Measurements from ENCODE around the gene REM2.

- no peak for TF ChIP-seq POLR2A (IDR thresholded peaks at IDR 0.05)
- TF ChIP-seq, protein P1, sequence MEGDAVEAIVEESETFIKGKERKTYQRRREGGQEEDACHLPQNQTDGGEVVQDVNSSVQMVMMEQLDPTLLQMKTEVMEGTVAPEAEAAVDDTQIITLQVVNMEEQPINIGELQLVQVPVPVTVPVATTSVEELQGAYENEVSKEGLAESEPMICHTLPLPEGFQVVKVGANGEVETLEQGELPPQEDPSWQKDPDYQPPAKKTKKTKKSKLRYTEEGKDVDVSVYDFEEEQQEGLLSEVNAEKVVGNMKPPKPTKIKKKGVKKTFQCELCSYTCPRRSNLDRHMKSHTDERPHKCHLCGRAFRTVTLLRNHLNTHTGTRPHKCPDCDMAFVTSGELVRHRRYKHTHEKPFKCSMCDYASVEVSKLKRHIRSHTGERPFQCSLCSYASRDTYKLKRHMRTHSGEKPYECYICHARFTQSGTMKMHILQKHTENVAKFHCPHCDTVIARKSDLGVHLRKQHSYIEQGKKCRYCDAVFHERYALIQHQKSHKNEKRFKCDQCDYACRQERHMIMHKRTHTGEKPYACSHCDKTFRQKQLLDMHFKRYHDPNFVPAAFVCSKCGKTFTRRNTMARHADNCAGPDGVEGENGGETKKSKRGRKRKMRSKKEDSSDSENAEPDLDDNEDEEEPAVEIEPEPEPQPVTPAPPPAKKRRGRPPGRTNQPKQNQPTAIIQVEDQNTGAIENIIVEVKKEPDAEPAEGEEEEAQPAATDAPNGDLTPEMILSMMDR (IDR thresholded peaks at IDR 0.05): no peak
Measured at GRCh38 chr14:22875748-22876319, 7.2 kb upstream of the REM2 start.

Measured in esophagus squamous epithelium (tissue), 4 donors.